Common myeloid progenitor, CD34-positive (primary cell): ENCODE data around the gene CLEC2D.

Source experiments
- CTCF ChIA-PET: fragments of 350-600 bp; sonication (Branson Sonifier 250); formaldehyde crosslinking; loops from one replicate; lab custom pipeline; 2021; ENCODE audit warnings: antibody characterized with exemption; lab: Charles Lee
- POLR2A ChIA-PET: fragments of 350-600 bp; sonication (Branson Sonifier 250); formaldehyde crosslinking; loops from one replicate; lab custom pipeline; 2021; ENCODE audit warnings: antibody characterized with exemption; lab: Charles Lee
- DNase-seq, 3 donors: peaks; one replicate each; pipeline versions ENCODE4 v3.0.0 to v3.0.0-alpha.2; 2013
- H3K27ac ChIP-seq, 2 experiments: 1 replicate in 1 of 2; 2 replicates in 1 of 2; pipeline ENCODE4 v1.7.0; 2013; ENCODE audit warnings: inconsistent platforms in 2 of 2, low read length in 2 of 2, mild to moderate bottlenecking in 2 of 2, low read depth in 1 of 2, moderate library complexity in 1 of 2; ENCODE audit not compliant: severe bottlenecking in 2 of 2, insufficient read depth in 1 of 2, poor library complexity in 1 of 2
- H3K27me3 ChIP-seq, 5 experiments: replicated peaks in 2 of 5; 1 replicate in 3 of 5; 2 replicates in 2 of 5; pipeline versions ENCODE4 v1.6.1 to v1.7.0; 2013; ENCODE audit warnings: low read length in 4 of 5, mild to moderate bottlenecking in 2 of 5, moderate library complexity in 2 of 5, inconsistent platforms in 1 of 5; ENCODE audit not compliant: insufficient read depth in 5 of 5, control insufficient read depth in 4 of 5
- H3K36me3 ChIP-seq, 4 experiments: 1 replicate in 2 of 4; 2 replicates in 2 of 4; pipeline versions ENCODE4 v1.6.1 to v1.7.0; 2013; ENCODE audit warnings: low read length in 3 of 4, control low read depth in 1 of 4, mild to moderate bottlenecking in 1 of 4; ENCODE audit not compliant: control insufficient read depth in 4 of 4, insufficient read depth in 4 of 4
- H3K4me1 ChIP-seq, 4 experiments: 1 replicate in 3 of 4; 2 replicates in 1 of 4; pipeline versions ENCODE4 v1.6.1 to v1.7.1; 2013; ENCODE audit warnings: low read length in 3 of 4, mild to moderate bottlenecking in 3 of 4, control low read depth in 1 of 4, inconsistent platforms in 1 of 4, moderate library complexity in 1 of 4; ENCODE audit not compliant: control insufficient read depth in 4 of 4, insufficient read depth in 4 of 4; ENCODE audit errors: control extremely low read depth in 1 of 4
- H3K4me3 ChIP-seq, 7 experiments: 1 replicate in 4 of 7; 2 replicates in 3 of 7; pipeline versions ENCODE4 v1.5.1 to v1.7.0; 2013; ENCODE audit warnings: mild to moderate bottlenecking in 7 of 7, low read length in 6 of 7, moderate library complexity in 6 of 7, inconsistent platforms in 2 of 7, low read depth in 2 of 7, control low read depth in 1 of 7; ENCODE audit not compliant: insufficient read depth in 4 of 7, control insufficient read depth in 1 of 7; ENCODE audit errors: extremely low read depth in 1 of 7
- H3K9me3 ChIP-seq, 5 experiments: 1 replicate in 4 of 5; 2 replicates in 1 of 5; pipeline versions ENCODE4 v1.6.1 to v1.7.1; 2013; ENCODE audit warnings: low read length in 4 of 5, mild to moderate bottlenecking in 2 of 5, inconsistent platforms in 1 of 5, low read depth in 1 of 5, moderate library complexity in 1 of 5; ENCODE audit not compliant: control insufficient read depth in 4 of 5, insufficient read depth in 2 of 5; ENCODE audit errors: control extremely low read depth in 1 of 5
- WGBS: methylation state at CpG from one replicate; pipeline ENCODE4 v1.1.5; 2013; ENCODE audit not compliant: insufficient coverage; 5-methylcytosine and 5-hydroxymethylcytosine counted together

CLEC2D gene

GRCh38 chr12:9634969-9635754, 34.4 kb upstream of the CLEC2D start:
- 13% methylated on average over 1 of the region's 2 CpGs for WGBS
- CTCF ChIA-PET, result interaction anchor here (0.7 to 4.6 kb wide), 13 partner anchors 8 to 504 kb away, joined by 3 to 44 read pairs (median 6); no protein-coding TSS in a partner anchor

GRCh38 chr12:9636150-9636850, 33.2 kb upstream of the CLEC2D start:
- CTCF ChIA-PET, result interaction anchor here (2.6 to 4.6 kb wide), 2 partner anchors 12 to 73 kb away, joined by 9 to 44 read pairs; no protein-coding TSS in a partner anchor
- Histone ChIP-seq H3K36me3 (peaks cover 2 to 43% (median 11%) of the 10 kb centered on the region in 4 experiments), H3K9me3 (peaks cover 0 to 32% (median 15%) of the 10 kb centered on the region in 5 experiments), H3K27me3 (no peaks in the 10 kb centered on the region), H3K4me1 (peaks cover 9 to 16% (median 12%) of the 10 kb centered on the region in 4 experiments), H3K27ac (no peak overlapping the region), H3K4me3 (no peak overlapping the region)
- POLR2A ChIA-PET, result interaction anchor here (0.7 kb wide), 1 partner anchor 12 kb away, joined by 7 read pairs; no protein-coding TSS in a partner anchor
- peak in 1 of 3 donors; percentile 34 for DNase-seq
- no CpG with 5 or more reads among the region's 4 CpGs for WGBS

More at GRCh38 chr12:9634969-9635754, 34.4 kb upstream of the CLEC2D start:
- no peak overlapping the region for H3K4me3 ChIP-seq
- peaks cover 2 to 35% (median 9%) of the 10 kb centered on the region in 4 experiments for H3K36me3 ChIP-seq
- POLR2A ChIA-PET, result interaction anchor here (0.7 kb wide), 1 partner anchor 13 kb away, joined by 7 read pairs; no protein-coding TSS in a partner anchor
- H3K27ac ChIP-seq, result no peak overlapping the region
- H3K9me3 ChIP-seq, result peaks cover 0 to 32% (median 12%) of the 10 kb centered on the region in 5 experiments
- no peaks in the 10 kb centered on the region for H3K27me3 ChIP-seq
- peaks cover 9 to 16% (median 12%) of the 10 kb centered on the region in 4 experiments for H3K4me1 ChIP-seq
- DNase-seq, result no peak

- Histone ChIP-seq H3K4me1 (peaks cover 9 to 16% (median 12%) of the 10 kb centered on the region in 4 experiments), H3K9me3 (peaks cover 0 to 35% (median 15%) of the 10 kb centered on the region in 5 experiments), H3K36me3 (peaks cover 2 to 48% (median 12%) of the 10 kb centered on the region in 4 experiments), H3K27ac (no peak overlapping the region), H3K4me3 (no peak overlapping the region), H3K27me3 (no peaks in the 10 kb centered on the region)
- WGBS, result 97% methylated on average over 3 of the region's 5 CpGs
- no peak for DNase-seq
- ChIA-PET POLR2A (no interaction called here), CTCF (interaction anchor here (1.3 to 2.6 kb wide), 2 partner anchors 11 to 88 kb away, joined by 3 to 9 read pairs; no protein-coding TSS in a partner anchor)
Measured at GRCh38 chr12:9636851-9637206, 32.7 kb upstream of the CLEC2D start.

GRCh38 chr12:9640024-9640423, 29.5 kb upstream of the CLEC2D start:
- Histone ChIP-seq H3K36me3 (peaks cover 2 to 45% (median 9%) of the 10 kb centered on the region in 4 experiments), H3K9me3 (peaks cover 0 to 40% (median 17%) of the 10 kb centered on the region in 5 experiments), H3K27ac (no peak overlapping the region), H3K27me3 (no peaks in the 10 kb centered on the region), H3K4me1 (peaks cover 2 to 17% (median 15%) of the 10 kb centered on the region in 4 experiments), H3K4me3 (no peak overlapping the region)
- DNase-seq, result no peak
- ChIA-PET POLR2A (no interaction called here), CTCF (interaction anchor here (1.5 kb wide), 1 partner anchor 107 kb away, joined by 6 read pairs; no protein-coding TSS in a partner anchor)
- WGBS, result no CpG with 5 or more reads among the region's 2 CpGs

- Histone ChIP-seq H3K27ac (no peak overlapping the region), H3K36me3 (peaks cover 0 to 30% (median 4%) of the 10 kb centered on the region in 4 experiments), H3K4me3 (no peak overlapping the region), H3K27me3 (no peaks in the 10 kb centered on the region), H3K4me1 (peaks cover 0 to 24% (median 18%) of the 10 kb centered on the region in 4 experiments), H3K9me3 (peaks cover 0 to 22% (median 7%) of the 10 kb centered on the region in 5 experiments)
- ChIA-PET CTCF (interaction anchor here (1.2 to 1.8 kb wide), 2 partner anchors 8 to 9 kb away, joined by 3 to 6 read pairs; no protein-coding TSS in a partner anchor), POLR2A (no interaction called here)
- DNase-seq, result no peak
- WGBS, result 90% methylated on average over 15 of the region's 15 CpGs
Measured at GRCh38 chr12:9642606-9643265, 26.8 kb upstream of the CLEC2D start.

- Histone ChIP-seq H3K4me3 (no peak overlapping the region), H3K27ac (no peak overlapping the region), H3K9me3 (peaks cover 0 to 19% (median 5%) of the 10 kb centered on the region in 5 experiments), H3K36me3 (peaks cover 0 to 27% (median 3%) of the 10 kb centered on the region in 4 experiments), H3K4me1 (peaks cover 0 to 26% (median 21%) of the 10 kb centered on the region in 4 experiments), H3K27me3 (no peaks in the 10 kb centered on the region)
- CTCF ChIA-PET, result interaction anchor here (1.8 kb wide), 1 partner anchor 9 kb away, joined by 6 read pairs; no protein-coding TSS in a partner anchor
- DNase-seq, result peak in 1 of 3 donors; percentile 40
- POLR2A ChIA-PET, result no interaction called here
Measured at GRCh38 chr12:9643266-9643660, 26.2 kb upstream of the CLEC2D start.
